LNCaP clone FGC (cell line): Measurements from ENCODE around the gene UBR2.
"Not testable (repeated sequence)": the region's sequence is repeated elsewhere in the genome, so short reads cannot be mapped to it uniquely, and the experiment has no call there.

Source experiments
- DNase-seq: peaks from one replicate; pipeline ENCODE4 v3.0.0-alpha.2; 2011; ENCODE audit warnings: low read depth
- H3K4me3 ChIP-seq: 2 replicates; pipeline ENCODE4 v1.5.1; 2011; ENCODE audit warnings: mild to moderate bottlenecking, low read depth, low read length, control low read depth
- CTCF ChIP-seq: IDR thresholded peaks from 2 replicates; pipeline ENCODE4 v1.5.1; 2012; ENCODE audit warnings: mild to moderate bottlenecking; ENCODE audit not compliant: control insufficient read depth, insufficient read depth; ENCODE audit errors: extremely low read depth

Gene UBR2

GRCh38 chr6:42599558-42599957 lies 35.7 kb downstream of the UBR2 start:
- TF ChIP-seq CTCF, result no peak
- no peak overlapping the region for H3K4me3 ChIP-seq
- DNase-seq, result no peak

GRCh38 chr6:42604150-42604549 lies 40.3 kb downstream of the UBR2 start:
- no peak for TF ChIP-seq CTCF
- no peak for DNase-seq
- H3K4me3 ChIP-seq, result no peak overlapping the region

GRCh38 chr6:42604699-42605098 lies 40.9 kb downstream of the UBR2 start:
- DNase-seq, result not testable (repeated sequence)

GRCh38 chr6:42610416-42610815 lies 46.6 kb downstream of the UBR2 start:
- no peak for DNase-seq
- TF ChIP-seq CTCF, result no peak
- H3K4me3 ChIP-seq, result no peak overlapping the region

More at GRCh38 chr6:42604699-42605098, 40.9 kb downstream of the UBR2 start:
- not testable (repeated sequence) for H3K4me3 ChIP-seq

- no peak overlapping the region for H3K4me3 ChIP-seq
- TF ChIP-seq CTCF, result no peak
- no peak for DNase-seq
Observed at GRCh38 chr6:42615518-42615917, 51.7 kb downstream of the UBR2 start.

- DNase-seq, result no peak
- no peak overlapping the region for H3K4me3 ChIP-seq
- no peak for TF ChIP-seq CTCF
Observed at GRCh38 chr6:42616716-42617115, 52.9 kb downstream of the UBR2 start.

GRCh38 chr6:42618105-42618504 lies 54.3 kb downstream of the UBR2 start:
- no peak for DNase-seq
- TF ChIP-seq CTCF, result no peak
- H3K4me3 ChIP-seq, result no peak overlapping the region
